ENCODE results near the gene MUC6. TPM values are rescaled to one million over a fixed set of nuclear protein-coding genes. Genes with fewer than 3 reads are reported as not detected.

Gene MUC6
- total and polyA plus RNA-seq, 9 of the 15 experiments (the other 6 are each of a cell fraction or from before 2014, with no cell fraction given) = not detected

DNA sequence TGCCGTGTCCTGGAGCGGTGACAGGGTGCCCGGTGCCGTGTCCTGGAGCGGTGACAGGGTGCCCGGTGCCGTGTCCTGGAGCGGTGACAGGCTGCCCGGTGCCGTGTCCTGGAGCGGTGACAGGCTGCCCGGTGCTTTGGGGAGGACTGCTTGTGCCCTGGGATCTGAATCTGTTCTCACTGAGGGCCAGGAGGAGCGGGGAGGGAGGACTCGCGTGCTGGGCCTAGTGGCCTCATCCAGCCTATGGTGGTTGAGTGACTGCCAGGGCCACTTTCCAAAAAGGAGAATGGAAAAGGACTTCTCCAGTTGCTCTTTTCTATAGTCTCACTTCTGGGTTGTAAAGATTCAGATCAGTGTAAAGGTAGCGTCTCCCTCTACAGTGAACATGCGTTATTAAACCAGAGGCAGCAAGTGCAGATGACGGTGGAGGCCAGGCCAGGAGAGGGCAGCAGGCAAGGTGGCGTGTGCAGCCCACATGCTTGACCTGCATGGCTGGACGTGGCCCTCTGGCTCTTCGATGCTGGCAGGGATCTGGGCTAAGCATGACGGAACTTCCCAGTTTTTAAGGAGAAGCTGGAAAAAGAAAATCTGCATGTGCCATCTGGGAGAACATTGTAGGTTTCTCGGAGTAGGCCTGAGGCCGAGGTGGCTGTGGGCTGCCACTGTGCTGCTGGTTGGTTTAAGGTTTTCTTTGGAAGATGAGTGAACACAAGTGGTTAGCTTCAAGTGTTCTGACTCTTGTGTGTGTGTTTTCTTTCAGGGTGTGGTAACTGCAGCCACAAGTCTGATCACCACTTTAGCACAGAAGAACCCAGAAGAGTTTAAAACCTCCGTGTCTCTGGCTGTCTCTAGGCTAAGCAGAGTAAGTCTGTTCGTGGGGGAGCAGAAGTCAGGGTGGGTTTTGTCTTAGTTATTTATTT is 55.8 kb downstream of the MUC6 start:
- ChIA-PET CTCF (ENCODE audit: low intra/inter-chr PET ratio) (no interaction called here), POLR2A (interaction anchor here (0.6 to 1.6 kb wide), 4 partner anchors 25 to 148 kb away, joined by 3 to 5 read pairs (median 3); partner anchors contain the start of gene CD151)
- H3K36me3 ChIP-seq (ENCODE audit: control insufficient read depth, insufficient read depth, low read length) = peaks cover 58% of the 10 kb centered on the region; the same call in 2 of the 3 replicates
- no peak overlapping the region for H2AFZ ChIP-seq (ENCODE audit: low read depth, low read length)
- no peaks in the 10 kb centered on the region for H3K27me3 ChIP-seq (ENCODE audit: control insufficient read depth in 2 of 2, insufficient read depth in 2 of 2, low read length in 2 of 2)
- DNase-seq (ENCODE audit: extremely low read depth in 1 of 4, low spot score in 3 of 4) (no peak), ATAC-seq (peak; percentile 52; the same call in 1 of the 3 replicates), FAIRE-seq (no peak)
- H3K4me3 ChIP-seq = no peak overlapping the region
- WGBS (ENCODE audit: insufficient coverage, low coverage, missing lambda C conversion rate) = 86% methylated on average over 19 of the region's 26 CpGs
- no peak overlapping the region for H3K27ac ChIP-seq (ENCODE audit: extremely low read depth, low read depth, low read length)
- no peaks in the 10 kb centered on the region for H3K79me2 ChIP-seq (ENCODE audit: control insufficient read depth, insufficient read depth, low read length)
- H4K20me1 ChIP-seq (replicated peaks; ENCODE audit: control insufficient read depth, insufficient read depth, low read length) = no peaks in the 10 kb centered on the region
- H3K9me3 ChIP-seq (replicated peaks; ENCODE audit: control insufficient read depth, insufficient read depth, low read depth, low read length) = no peaks in the 10 kb centered on the region
- in situ Hi-C loops (cut with MboI) (no loop called here), intact Hi-C loops (cut with micrococcal nuclease) (no loop called here)
- TF ChIP-seq ZNF384 (IDR thresholded peaks at IDR 0.05; ENCODE audit: low read depth, low read length) (no peak), RAD21 (CRISPR knock-in tag; conservative IDR thresholded peaks at IDR 0.05 in 1 of 2, IDR thresholded peaks at IDR 0.05 in 1 of 2) (0 out of 4 replicates have a peak, but pooled peaks of 1 of the 2 experiments have one; percentile 15)
- TF ChIP-seq, protein P1, sequence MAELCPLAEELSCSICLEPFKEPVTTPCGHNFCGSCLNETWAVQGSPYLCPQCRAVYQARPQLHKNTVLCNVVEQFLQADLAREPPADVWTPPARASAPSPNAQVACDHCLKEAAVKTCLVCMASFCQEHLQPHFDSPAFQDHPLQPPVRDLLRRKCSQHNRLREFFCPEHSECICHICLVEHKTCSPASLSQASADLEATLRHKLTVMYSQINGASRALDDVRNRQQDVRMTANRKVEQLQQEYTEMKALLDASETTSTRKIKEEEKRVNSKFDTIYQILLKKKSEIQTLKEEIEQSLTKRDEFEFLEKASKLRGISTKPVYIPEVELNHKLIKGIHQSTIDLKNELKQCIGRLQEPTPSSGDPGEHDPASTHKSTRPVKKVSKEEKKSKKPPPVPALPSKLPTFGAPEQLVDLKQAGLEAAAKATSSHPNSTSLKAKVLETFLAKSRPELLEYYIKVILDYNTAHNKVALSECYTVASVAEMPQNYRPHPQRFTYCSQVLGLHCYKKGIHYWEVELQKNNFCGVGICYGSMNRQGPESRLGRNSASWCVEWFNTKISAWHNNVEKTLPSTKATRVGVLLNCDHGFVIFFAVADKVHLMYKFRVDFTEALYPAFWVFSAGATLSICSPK (IDR thresholded peaks at IDR 0.05; ENCODE audit: borderline replicate concordance) = no peak
- TF ChIP-seq, protein P2, sequence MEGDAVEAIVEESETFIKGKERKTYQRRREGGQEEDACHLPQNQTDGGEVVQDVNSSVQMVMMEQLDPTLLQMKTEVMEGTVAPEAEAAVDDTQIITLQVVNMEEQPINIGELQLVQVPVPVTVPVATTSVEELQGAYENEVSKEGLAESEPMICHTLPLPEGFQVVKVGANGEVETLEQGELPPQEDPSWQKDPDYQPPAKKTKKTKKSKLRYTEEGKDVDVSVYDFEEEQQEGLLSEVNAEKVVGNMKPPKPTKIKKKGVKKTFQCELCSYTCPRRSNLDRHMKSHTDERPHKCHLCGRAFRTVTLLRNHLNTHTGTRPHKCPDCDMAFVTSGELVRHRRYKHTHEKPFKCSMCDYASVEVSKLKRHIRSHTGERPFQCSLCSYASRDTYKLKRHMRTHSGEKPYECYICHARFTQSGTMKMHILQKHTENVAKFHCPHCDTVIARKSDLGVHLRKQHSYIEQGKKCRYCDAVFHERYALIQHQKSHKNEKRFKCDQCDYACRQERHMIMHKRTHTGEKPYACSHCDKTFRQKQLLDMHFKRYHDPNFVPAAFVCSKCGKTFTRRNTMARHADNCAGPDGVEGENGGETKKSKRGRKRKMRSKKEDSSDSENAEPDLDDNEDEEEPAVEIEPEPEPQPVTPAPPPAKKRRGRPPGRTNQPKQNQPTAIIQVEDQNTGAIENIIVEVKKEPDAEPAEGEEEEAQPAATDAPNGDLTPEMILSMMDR (IDR thresholded peaks at IDR 0.05 in 2 of 3, conservative IDR thresholded peaks at IDR 0.05 in 1 of 3; ENCODE audit: insufficient read depth in 2 of 3, low read depth in 1 of 3, low read length in 3 of 3) = peak; percentile 10 to 45 (median 23); a peak in 2 of 6 replicates
- no peak overlapping the region for H3K4me2 ChIP-seq (ENCODE audit: insufficient read depth, low read length)
- H3K4me1 ChIP-seq (replicated peaks in 1 of 2; ENCODE audit: control insufficient read depth in 2 of 2, insufficient read depth in 2 of 2, low read length in 2 of 2) = peaks cover 0 to 24% of the 10 kb centered on the region in 2 experiments; a peak in 2 of 5 replicates
- H3K9ac ChIP-seq (ENCODE audit: insufficient read depth in 1 of 2, low read depth in 2 of 2, low read length in 2 of 2) = no peak overlapping the region
- no peaks in the 10 kb centered on the region for H3K9me1 ChIP-seq (ENCODE audit: control insufficient read depth, insufficient read depth, low read length)
- no TSS peak for BruUV-seq (replicated peaks)

Measured in K562 (cell line).